Epithelial cell of prostate (primary cell): ENCODE results near the gene RGS19.
"Not testable (repeated sequence)": the region's sequence is repeated elsewhere in the genome, so short reads cannot be mapped to it uniquely, and the experiment has no call there.

Source experiments
- DNase-seq: peaks from one replicate; pipeline ENCODE4 v3.0.0-alpha.2; 2011; ENCODE audit warnings: low read depth, low spot score
- H3K27ac ChIP-seq: fragments of 450-650 bp; 2 replicates; pipeline ENCODE4 v1.5.1; 2017; ENCODE audit warnings: mild to moderate bottlenecking

RGS19 gene

GRCh38 chr20:64079273-64080012 lies at the start of gene RGS19:
Gene RGS19 (minus strand): TSS chr20:64079518. CDS start chr20:64076886, 2,632 bp downstream.
- DNase-seq = no peak
- H3K27ac ChIP-seq = no peak within 1 kb of the TSS

GRCh38 chr20:64123517-64123916 lies 44.2 kb upstream of the RGS19 start:
- not testable (repeated sequence) for H3K27ac ChIP-seq, DNase-seq

- H3K27ac ChIP-seq, DNase-seq: not testable (repeated sequence)
These were observed 43.6 kb upstream of the RGS19 start for GRCh38 chr20:64122927-64123326.

GRCh38 chr20:64121586-64121985 lies 42.3 kb upstream of the RGS19 start:
- DNase-seq = no peak
- no peak overlapping the region for H3K27ac ChIP-seq

- H3K27ac ChIP-seq = no peak overlapping the region
- DNase-seq = no peak
These were observed 40.5 kb upstream of the RGS19 start for GRCh38 chr20:64119681-64120341.

- H3K27ac ChIP-seq = no peak overlapping the region
- DNase-seq = no peak
These were observed 40.0 kb upstream of the RGS19 start for GRCh38 chr20:64119301-64119680.

- H3K27ac ChIP-seq, DNase-seq: not testable (repeated sequence)
These were observed 38.1 kb upstream of the RGS19 start for GRCh38 chr20:64117432-64117777.

- H3K27ac ChIP-seq = no peak overlapping the region
- DNase-seq = no peak
These were observed 37.5 kb upstream of the RGS19 start for GRCh38 chr20:64116541-64117431.

- no peak for DNase-seq
- H3K27ac ChIP-seq = no peak overlapping the region
These were observed 36.7 kb upstream of the RGS19 start for GRCh38 chr20:64116016-64116415.

GRCh38 chr20:64115171-64115911 lies 36.0 kb upstream of the RGS19 start:
- DNase-seq = no peak
- no peak overlapping the region for H3K27ac ChIP-seq

- no peak for DNase-seq
- H3K27ac ChIP-seq = no peak overlapping the region
These were observed 35.1 kb upstream of the RGS19 start for GRCh38 chr20:64114356-64114971.

- no peak for DNase-seq
These were observed 34.6 kb upstream of the RGS19 start for GRCh38 chr20:64113796-64114355.

GRCh38 chr20:64113444-64113775 lies 34.1 kb upstream of the RGS19 start:
- H3K27ac ChIP-seq = no peak overlapping the region
- no peak for DNase-seq

More at GRCh38 chr20:64113796-64114355, 34.6 kb upstream of the RGS19 start:
- no peak overlapping the region for H3K27ac ChIP-seq

GRCh38 chr20:64112691-64113443 lies 33.5 kb upstream of the RGS19 start:
- DNase-seq = no peak
- no peak overlapping the region for H3K27ac ChIP-seq

- DNase-seq = no peak
These were observed 32.7 kb upstream of the RGS19 start for GRCh38 chr20:64111841-64112641.

GRCh38 chr20:64110411-64111068 lies 31.2 kb upstream of the RGS19 start:
- no peak for DNase-seq

More at GRCh38 chr20:64111841-64112641, 32.7 kb upstream of the RGS19 start:
- H3K27ac ChIP-seq = no peak overlapping the region

GRCh38 chr20:64109831-64110391 lies 30.6 kb upstream of the RGS19 start:
- H3K27ac ChIP-seq = no peak overlapping the region

More at GRCh38 chr20:64110411-64111068, 31.2 kb upstream of the RGS19 start:
- no peak overlapping the region for H3K27ac ChIP-seq

More at GRCh38 chr20:64109831-64110391, 30.6 kb upstream of the RGS19 start:
- no peak for DNase-seq
